HEK293 (cell line): ENCODE measurements around the gene KIF26B.

Experiments
- ZNF747 ChIP-seq: fragments of 450-650 bp; formaldehyde crosslinking; IDR thresholded peaks from 2 replicates; pipeline ENCODE4 v1.5.1; 2016; ENCODE audit warnings: missing biosample characterization, missing genetic modification characterization
- TF ChIP-seq, protein P1 (sequence below): fragments of 450-650 bp; formaldehyde crosslinking; IDR thresholded peaks from 2 replicates; pipeline ENCODE4 v1.5.1; 2016; ENCODE audit warnings: missing biosample characterization, missing genetic modification characterization
- TF ChIP-seq, protein P2 (sequence below): fragments of 450-650 bp; formaldehyde crosslinking; IDR thresholded peaks from 2 replicates; pipeline ENCODE4 v1.5.1; 2016; ENCODE audit warnings: missing biosample characterization, missing genetic modification characterization
- TF ChIP-seq, protein P3 (sequence below): fragments of 450-650 bp; formaldehyde crosslinking; IDR thresholded peaks from 2 replicates; pipeline ENCODE4; 2016; ENCODE audit warnings: missing biosample characterization, missing genetic modification characterization

DNA sequence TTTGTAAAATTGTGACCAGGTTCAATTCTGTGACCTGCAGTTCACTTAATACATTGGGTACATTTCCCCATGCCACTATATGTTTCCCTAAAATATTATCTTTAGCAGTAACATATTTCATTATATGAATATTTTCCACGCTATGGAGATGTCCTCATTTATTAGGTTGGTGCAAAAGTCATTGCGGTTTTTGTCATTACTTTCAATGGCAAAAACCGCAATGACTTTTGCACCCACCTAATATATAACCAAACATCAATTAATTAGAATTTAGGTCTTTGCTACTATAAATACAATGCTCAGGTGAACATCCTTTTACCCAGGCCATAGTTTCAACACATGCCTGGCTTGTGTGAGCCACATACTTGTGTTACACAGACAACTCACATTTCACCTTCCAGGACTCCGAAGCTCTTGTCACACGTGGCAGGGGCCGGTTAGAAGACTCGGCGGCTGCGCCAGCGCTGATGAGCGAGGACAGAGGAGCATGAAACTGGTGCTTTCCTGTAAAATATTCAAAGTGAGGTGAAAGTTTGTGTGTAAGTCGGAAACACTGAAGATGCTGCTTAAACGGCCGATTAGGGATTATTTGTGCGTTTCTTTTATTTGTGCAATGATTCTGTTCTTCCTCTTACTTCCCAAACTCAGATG is 215.5 kb downstream of the KIF26B start:
- TF ChIP-seq, protein P1, sequence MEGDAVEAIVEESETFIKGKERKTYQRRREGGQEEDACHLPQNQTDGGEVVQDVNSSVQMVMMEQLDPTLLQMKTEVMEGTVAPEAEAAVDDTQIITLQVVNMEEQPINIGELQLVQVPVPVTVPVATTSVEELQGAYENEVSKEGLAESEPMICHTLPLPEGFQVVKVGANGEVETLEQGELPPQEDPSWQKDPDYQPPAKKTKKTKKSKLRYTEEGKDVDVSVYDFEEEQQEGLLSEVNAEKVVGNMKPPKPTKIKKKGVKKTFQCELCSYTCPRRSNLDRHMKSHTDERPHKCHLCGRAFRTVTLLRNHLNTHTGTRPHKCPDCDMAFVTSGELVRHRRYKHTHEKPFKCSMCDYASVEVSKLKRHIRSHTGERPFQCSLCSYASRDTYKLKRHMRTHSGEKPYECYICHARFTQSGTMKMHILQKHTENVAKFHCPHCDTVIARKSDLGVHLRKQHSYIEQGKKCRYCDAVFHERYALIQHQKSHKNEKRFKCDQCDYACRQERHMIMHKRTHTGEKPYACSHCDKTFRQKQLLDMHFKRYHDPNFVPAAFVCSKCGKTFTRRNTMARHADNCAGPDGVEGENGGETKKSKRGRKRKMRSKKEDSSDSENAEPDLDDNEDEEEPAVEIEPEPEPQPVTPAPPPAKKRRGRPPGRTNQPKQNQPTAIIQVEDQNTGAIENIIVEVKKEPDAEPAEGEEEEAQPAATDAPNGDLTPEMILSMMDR (tag by site-specific recombination) = no peak
- TF ChIP-seq, protein P2, sequence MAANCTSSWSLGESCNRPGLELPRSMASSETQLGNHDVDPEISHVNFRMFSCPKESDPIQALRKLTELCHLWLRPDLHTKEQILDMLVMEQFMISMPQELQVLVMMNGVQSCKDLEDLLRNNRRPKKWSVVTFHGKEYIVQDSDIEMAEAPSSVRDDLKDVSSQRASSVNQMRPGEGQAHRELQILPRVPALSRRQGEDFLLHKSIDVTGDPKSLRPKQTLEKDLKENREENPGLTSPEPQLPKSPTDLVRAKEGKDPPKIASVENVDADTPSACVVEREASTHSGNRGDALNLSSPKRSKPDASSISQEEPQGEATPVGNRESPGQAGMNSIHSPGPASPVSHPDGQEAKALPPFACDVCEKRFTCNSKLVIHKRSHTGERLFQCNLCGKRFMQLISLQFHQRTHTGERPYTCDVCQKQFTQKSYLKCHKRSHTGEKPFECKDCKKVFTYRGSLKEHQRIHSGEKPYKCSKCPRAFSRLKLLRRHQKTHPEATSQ (tag by site-specific recombination) = no peak
- no peak for TF ChIP-seq ZNF747 (tag by site-specific recombination)
- TF ChIP-seq, protein P3, sequence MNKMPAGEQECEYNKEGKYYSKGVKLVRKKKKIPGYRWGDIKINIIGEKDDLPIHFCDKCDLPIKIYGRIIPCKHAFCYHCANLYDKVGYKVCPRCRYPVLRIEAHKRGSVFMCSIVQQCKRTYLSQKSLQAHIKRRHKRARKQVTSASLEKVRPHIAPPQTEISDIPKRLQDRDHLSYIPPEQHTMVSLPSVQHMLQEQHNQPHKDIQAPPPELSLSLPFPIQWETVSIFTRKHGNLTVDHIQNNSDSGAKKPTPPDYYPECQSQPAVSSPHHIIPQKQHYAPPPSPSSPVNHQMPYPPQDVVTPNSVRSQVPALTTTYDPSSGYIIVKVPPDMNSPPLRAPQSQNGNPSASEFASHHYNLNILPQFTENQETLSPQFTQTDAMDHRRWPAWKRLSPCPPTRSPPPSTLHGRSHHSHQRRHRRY (tag by site-specific recombination) = no peak
